Measurements from ENCODE around the gene DOP1A.

Gene DOP1A

DNA sequence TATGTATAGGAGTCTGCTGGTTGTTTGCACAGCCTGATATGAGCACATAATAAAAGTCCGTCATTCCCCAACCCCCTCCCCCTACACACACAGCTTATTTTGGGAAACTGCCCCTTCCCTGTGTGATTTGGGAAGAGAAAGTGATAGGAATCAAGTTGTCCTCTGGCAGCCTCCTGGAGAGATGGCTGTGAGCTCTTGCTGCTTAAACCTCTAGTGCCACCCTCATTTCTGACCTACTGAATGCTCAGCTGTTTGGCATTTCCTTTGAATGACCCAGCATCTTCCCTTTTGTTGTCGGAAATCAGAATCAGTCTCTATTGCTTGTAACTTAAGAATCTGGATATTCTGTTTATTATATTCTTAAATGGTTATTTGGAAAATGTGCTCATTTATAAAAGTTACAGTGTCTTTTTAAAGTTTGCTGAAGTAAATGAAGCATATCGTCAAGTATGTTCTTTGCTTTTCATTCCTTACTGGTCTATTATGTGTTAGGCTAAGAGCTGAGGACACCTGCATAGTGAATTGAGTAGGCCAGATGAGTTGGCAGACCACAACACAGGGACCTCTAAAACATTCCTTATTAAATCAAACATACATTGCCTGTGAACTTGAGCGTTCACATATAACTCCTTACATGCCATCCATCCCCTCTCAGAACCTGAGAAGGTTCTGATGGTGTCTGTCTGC is 131.2 kb downstream of the DOP1A start:
- no peak for DNase-seq (ENCODE audit: low read depth in 2 of 2)

DNA sequence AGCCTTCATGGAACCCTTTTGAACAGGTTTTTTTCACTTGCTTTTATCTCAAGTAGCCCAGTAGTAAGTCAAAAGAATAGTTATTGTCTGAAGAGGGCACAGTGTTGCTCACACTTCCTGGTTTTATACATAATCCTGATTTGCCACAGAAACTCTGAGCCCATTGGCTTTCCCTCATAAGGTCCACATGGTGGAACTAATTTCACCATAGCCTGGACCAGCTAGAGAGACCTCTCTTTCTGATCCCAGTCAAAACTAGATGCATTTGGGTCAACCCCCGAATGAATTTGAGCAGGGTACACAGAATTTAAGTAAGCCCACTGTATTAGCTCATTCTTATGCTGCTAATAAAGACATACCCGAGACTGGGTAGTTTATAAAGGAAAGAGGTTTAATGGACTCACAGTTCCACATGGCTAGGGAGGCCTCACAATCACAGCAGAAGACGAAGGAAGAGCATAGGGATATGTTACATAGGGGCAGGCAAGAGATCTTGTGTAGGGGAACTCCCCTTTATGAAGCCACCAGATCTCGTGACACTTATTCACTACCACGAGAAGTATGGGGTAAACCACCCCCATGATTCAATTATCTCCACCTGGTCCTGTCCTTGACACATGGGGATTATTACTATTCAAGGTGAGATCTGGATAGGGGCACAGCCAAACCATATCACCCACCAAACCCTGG is 131.8 kb downstream of the DOP1A start:
- DNase-seq (ENCODE audit: low read depth in 2 of 2), result no peak

DNA sequence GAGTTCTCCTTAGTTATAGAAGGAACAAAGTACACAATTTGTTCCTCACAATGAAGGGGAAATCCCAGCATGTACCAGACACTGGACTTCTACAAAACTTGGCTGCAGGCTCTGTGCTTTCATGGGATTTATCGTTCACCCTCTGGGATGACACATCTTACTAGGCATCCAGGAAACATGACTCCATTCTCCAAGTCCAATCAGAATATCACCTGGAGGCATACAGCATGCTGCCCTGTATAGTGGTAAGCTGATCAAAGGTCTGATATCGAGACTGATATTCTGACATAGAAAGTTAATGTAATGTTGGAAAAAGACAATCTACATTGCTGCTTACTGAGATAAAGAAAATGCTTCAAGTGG is 132.4 kb downstream of the DOP1A start:
- no peak for DNase-seq (ENCODE audit: low read depth in 2 of 2)

DNA sequence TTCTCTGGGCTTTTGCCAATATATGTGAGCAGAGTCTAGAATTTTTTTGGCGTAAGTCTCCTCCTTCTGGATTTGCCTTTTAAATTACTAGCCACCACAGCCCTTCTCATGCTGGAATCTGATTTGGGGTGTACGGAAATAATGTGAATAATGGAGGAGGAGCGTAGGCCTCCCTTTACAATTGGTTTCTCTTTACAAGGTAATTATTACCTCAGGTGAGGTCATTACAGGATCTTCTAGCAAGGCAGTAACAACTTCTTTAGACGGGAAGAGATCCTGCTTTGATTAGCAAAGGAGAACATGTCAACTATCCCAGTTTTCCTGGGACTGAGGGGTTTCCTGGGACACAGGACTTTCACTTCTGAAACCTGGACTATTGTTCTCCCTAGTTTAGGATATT is 134.6 kb downstream of the DOP1A start:
- DNase-seq (ENCODE audit: low read depth in 2 of 2), result no peak

DNA sequence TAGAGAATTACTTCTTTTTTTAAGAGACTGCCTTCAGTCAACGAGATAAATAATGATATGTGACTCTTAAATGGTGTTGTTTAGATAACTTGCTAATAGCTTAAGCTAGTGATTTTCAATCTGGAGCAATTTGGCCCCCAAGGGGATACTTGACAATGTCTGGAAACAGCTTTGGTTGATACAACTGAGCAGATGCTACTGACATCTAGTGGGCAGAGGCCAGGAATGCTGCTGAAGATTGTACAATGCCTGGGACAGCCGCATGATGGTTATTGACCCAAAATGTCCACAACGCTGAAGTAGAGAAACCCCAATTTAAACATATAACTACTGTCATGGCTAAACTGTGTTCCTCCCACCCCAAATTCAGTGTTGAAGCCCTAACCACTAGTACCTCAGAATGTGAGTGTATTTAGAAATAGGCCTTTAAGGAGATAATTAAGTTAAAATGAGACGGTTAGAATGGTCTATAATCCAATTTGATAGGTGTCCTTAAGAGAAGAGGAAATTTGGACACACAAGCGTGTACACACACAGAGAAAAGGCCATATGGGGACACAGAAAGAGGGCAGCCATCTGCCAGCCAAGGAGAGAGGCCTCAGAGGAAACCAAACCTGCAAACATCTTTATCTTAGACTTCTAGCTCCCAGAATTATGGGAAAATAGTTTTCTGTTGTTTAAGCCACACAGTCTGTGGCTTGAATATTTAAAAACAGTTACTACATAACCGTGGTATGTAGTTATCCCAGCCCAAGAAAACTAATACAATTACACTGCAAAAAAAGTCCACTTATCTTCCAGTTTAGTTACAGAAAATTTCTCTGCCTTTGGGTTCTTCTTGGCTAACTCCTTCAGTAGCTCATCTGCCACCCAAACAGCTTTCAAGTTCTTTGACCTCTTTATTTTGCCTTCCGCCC is 147.9 kb downstream of the DOP1A start:
- peak in 1 of 2 donors; percentile 16 for DNase-seq (ENCODE audit: low read depth in 2 of 2)

DNA sequence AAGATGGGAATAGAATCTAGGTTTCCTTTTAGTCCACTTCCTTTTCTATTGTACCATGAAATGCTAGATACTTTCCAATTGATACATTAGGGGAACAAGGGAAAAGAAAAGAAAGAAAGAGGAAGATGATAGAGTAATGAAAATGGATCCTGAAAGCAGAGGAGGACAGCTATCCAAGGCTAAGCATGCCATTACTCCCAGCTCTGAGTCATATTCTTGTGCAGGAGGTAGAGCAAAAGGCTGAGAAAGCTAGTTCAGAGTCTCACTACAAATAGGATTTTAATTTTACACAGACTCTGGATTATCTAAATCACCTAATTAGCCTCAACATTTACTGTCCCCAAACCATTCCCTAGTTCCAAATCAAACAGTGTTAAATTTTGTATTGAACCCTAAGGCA is 149.3 kb downstream of the DOP1A start:
- DNase-seq (ENCODE audit: low read depth in 2 of 2), result no peak
